Uterus (tissue), 2 donors: ENCODE results near the gene MCM9.

Experiments used
- CTCF ChIP-seq, 4 experiments: fragments of 200-600 bp in 2 of 4; fragments of 450-650 bp in 2 of 4; sonication (generic) in 2 of 4; IDR thresholded peaks; one replicate each; pipeline ENCODE4 v1.5.1; 2016 to 2019; ENCODE audit warnings: antibody characterized with exemption in 4 of 4, mild to moderate bottlenecking in 2 of 4, moderate library complexity in 1 of 4
- POLR2A ChIP-seq, 2 donors: fragments of 450-650 bp; IDR thresholded peaks; one replicate each; pipeline ENCODE4 v1.6.1; 2016; ENCODE audit warnings: antibody characterized with exemption in 2 of 2, mild to moderate bottlenecking in 1 of 2, moderate library complexity in 1 of 2

DNA sequence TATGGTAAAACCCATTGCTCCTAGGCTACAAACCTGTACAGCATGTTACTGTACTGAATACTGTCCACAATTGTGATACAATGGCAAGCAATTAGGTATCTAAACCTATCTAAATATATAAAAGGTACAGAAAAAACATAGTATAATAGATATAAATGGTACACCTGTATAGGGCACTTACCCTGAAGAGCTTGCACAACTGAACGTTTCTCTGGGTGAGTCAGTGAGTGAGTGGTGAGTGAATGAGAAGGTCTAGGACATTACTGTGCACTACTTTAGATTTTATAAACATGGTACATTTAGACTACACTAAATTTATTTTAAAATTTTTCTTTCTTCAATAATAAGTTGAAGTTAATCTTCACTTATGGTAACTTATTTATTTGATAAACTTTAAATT lies 163.7 kb downstream of the MCM9 start:
- no peak for TF ChIP-seq CTCF (IDR thresholded peaks at IDR 0.05)
- TF ChIP-seq POLR2A (IDR thresholded peaks at IDR 0.05), result no peak
